ENCODE data around the gene RAET1E. TPM values are rescaled to one million over a fixed set of nuclear protein-coding genes. Genes with fewer than 3 reads are reported as not detected.

RAET1E gene
- total RNA-seq, 2 experiments from 2014 or later: not detected

DNA sequence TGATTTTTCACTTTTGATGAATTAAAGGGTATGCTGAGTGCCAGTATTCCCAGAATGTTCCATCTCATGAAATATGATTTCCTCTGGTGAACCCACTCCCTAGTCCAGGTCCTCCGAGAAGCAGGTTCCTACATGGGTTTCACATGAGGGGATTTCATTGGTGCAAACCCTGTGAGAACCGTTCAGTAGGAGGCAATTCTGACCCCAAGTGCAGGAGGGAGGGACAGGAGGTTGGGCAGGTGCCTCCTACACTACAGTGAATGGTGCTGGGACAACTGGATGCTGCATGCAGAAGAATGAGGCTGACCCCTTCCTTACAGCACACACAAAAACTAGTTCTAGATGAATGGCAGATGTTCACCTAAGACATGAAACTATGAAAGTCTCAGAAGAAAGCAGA, 38.8 kb upstream of the RAET1E start:
- Mint-ChIP-seq H3K27ac (no peak overlapping the region), H3K9me3 (no peaks in the 10 kb centered on the region), H3K4me3 (no peak overlapping the region), H3K27me3 (peaks cover 91% of the 10 kb centered on the region), H3K4me1 (ENCODE audit: low read depth) (peaks cover 30% of the 10 kb centered on the region), H3K36me3 (ENCODE audit: low read depth) (no peaks in the 10 kb centered on the region)
- Histone ChIP-seq H3K9me3 (ENCODE audit: control insufficient read depth in 1 of 2, insufficient read depth in 1 of 2, low read length in 2 of 2) (peaks cover 0 to 14% of the 10 kb centered on the region in 2 experiments), H3K4me1 (ENCODE audit: insufficient read depth, low read length) (peaks cover 37% of the 10 kb centered on the region), H3K36me3 (ENCODE audit: insufficient read depth, low read length) (no peaks in the 10 kb centered on the region), H3K4me3 (ENCODE audit: low read length) (no peak overlapping the region), H3K27me3 (ENCODE audit: control insufficient read depth in 1 of 2, insufficient read depth in 2 of 2, low read length in 2 of 2) (peaks cover 66 to 80% of the 10 kb centered on the region in 2 experiments), H3K27ac (ENCODE audit: low read depth in 1 of 2, low read length in 2 of 2) (no peak overlapping the region)
- ChIA-PET POLR2A (no interaction called here), CTCF (interaction anchor here (1.3 kb wide), 1 partner anchor 80 kb away, joined by 4 read pairs; no protein-coding TSS in a partner anchor)
- ATAC-seq (ENCODE audit: poor library complexity) (no peak), DNase-seq (no peak)
- intact Hi-C loops (cut with DNase I, micrococcal nuclease): loop anchor here in 1 of 2 experiments (10.0 kb wide), 1 partner anchor 398 kb away; no protein-coding TSS in a partner anchor
- TF ChIP-seq, protein P1, sequence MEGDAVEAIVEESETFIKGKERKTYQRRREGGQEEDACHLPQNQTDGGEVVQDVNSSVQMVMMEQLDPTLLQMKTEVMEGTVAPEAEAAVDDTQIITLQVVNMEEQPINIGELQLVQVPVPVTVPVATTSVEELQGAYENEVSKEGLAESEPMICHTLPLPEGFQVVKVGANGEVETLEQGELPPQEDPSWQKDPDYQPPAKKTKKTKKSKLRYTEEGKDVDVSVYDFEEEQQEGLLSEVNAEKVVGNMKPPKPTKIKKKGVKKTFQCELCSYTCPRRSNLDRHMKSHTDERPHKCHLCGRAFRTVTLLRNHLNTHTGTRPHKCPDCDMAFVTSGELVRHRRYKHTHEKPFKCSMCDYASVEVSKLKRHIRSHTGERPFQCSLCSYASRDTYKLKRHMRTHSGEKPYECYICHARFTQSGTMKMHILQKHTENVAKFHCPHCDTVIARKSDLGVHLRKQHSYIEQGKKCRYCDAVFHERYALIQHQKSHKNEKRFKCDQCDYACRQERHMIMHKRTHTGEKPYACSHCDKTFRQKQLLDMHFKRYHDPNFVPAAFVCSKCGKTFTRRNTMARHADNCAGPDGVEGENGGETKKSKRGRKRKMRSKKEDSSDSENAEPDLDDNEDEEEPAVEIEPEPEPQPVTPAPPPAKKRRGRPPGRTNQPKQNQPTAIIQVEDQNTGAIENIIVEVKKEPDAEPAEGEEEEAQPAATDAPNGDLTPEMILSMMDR (IDR thresholded peaks at IDR 0.05): no peak

DNA sequence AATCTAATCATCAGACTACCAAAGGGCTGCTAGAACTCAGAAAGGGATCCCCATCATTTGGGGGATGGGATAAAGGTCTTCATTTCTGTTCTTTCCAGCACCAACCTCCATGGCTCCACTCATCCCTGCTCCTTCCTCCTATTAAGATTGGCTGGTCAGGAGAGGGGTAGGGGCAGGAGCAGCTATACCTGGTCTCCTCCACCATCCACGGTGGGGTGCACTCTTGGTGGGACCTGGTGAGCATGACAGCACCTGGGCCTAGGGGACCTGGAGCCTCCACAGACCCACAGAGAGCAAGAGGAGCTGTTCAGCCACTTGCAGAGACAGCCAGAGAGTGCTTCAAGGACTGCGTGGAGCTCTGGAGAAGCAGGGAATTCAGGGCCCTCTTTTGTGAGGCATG, 37.8 kb upstream of the RAET1E start:
- DNase-seq: no peak
- intact Hi-C loops (cut with DNase I, micrococcal nuclease): loop anchor here in 1 of 2 experiments (10.0 kb wide), 1 partner anchor 399 kb away; no protein-coding TSS in a partner anchor
- no peaks in the 10 kb centered on the region for H3K9me3 Mint-ChIP-seq
- Histone ChIP-seq H3K27ac (ENCODE audit: low read depth in 1 of 2, low read length in 2 of 2) (no peak overlapping the region), H3K4me1 (ENCODE audit: insufficient read depth, low read length) (peaks cover 26% of the 10 kb centered on the region), H3K36me3 (ENCODE audit: insufficient read depth, low read length) (no peaks in the 10 kb centered on the region), H3K9me3 (ENCODE audit: control insufficient read depth in 1 of 2, insufficient read depth in 1 of 2, low read length in 2 of 2) (peaks cover 0 to 10% of the 10 kb centered on the region in 2 experiments), H3K4me3 (ENCODE audit: low read length) (no peak overlapping the region), H3K27me3 (ENCODE audit: control insufficient read depth in 1 of 2, insufficient read depth in 2 of 2, low read length in 2 of 2) (peaks cover 63 to 85% of the 10 kb centered on the region in 2 experiments)
- POLR2A ChIA-PET: no interaction called here
- ATAC-seq (ENCODE audit: poor library complexity): no peak
- H3K4me1 Mint-ChIP-seq (ENCODE audit: low read depth): peaks cover 24% of the 10 kb centered on the region
- no peaks in the 10 kb centered on the region for H3K36me3 Mint-ChIP-seq (ENCODE audit: low read depth)
- TF ChIP-seq, protein P1 (IDR thresholded peaks at IDR 0.05): no peak
- H3K27ac Mint-ChIP-seq: no peak overlapping the region
- H3K27me3 Mint-ChIP-seq: peaks cover 91% of the 10 kb centered on the region
- H3K4me3 Mint-ChIP-seq: no peak overlapping the region
- CTCF ChIA-PET: interaction anchor here (1.3 to 1.5 kb wide), 2 partner anchors 81 kb away, joined by 4 to 5 read pairs; no protein-coding TSS in a partner anchor

- no peaks in the 10 kb centered on the region for H3K9me3 Mint-ChIP-seq
- Histone ChIP-seq H3K36me3 (ENCODE audit: insufficient read depth, low read length) (no peaks in the 10 kb centered on the region), H3K27ac (ENCODE audit: low read depth in 1 of 2, low read length in 2 of 2) (no peak overlapping the region), H3K4me1 (ENCODE audit: insufficient read depth, low read length) (peaks cover 22% of the 10 kb centered on the region), H3K4me3 (ENCODE audit: low read length) (no peak overlapping the region), H3K9me3 (ENCODE audit: control insufficient read depth in 1 of 2, insufficient read depth in 1 of 2, low read length in 2 of 2) (peaks cover 0 to 10% of the 10 kb centered on the region in 2 experiments), H3K27me3 (ENCODE audit: control insufficient read depth in 1 of 2, insufficient read depth in 2 of 2, low read length in 2 of 2) (peaks cover 59 to 85% of the 10 kb centered on the region in 2 experiments)
- TF ChIP-seq, protein P1 (IDR thresholded peaks at IDR 0.05): no peak
- DNase-seq (no peak), ATAC-seq (ENCODE audit: poor library complexity) (no peak)
- H3K4me1 Mint-ChIP-seq (ENCODE audit: low read depth): peaks cover 19% of the 10 kb centered on the region
- peaks cover 91% of the 10 kb centered on the region for H3K27me3 Mint-ChIP-seq
- no peak overlapping the region for H3K4me3 Mint-ChIP-seq
- no peak overlapping the region for H3K27ac Mint-ChIP-seq
- ChIA-PET CTCF (interaction anchor here (1.5 kb wide), 1 partner anchor 82 kb away, joined by 5 read pairs; no protein-coding TSS in a partner anchor), POLR2A (no interaction called here)
- intact Hi-C loops (cut with DNase I, micrococcal nuclease): loop anchor here in 1 of 2 experiments (10.0 kb wide), 1 partner anchor 400 kb away; no protein-coding TSS in a partner anchor
- H3K36me3 Mint-ChIP-seq (ENCODE audit: low read depth): no peaks in the 10 kb centered on the region
Measured at GRCh38 chr6:149935246-149935645, 37.3 kb upstream of the RAET1E start.
